A673 (cell line): ENCODE measurements around the gene CCDC59. TPM values are rescaled to one million over a fixed set of nuclear protein-coding genes. Genes with fewer than 3 reads are reported as not detected.
"Not testable (repeated sequence)": the region's sequence is repeated elsewhere in the genome, so short reads cannot be mapped to it uniquely, and the experiment has no call there.

Experiments used
- BruUV-seq: library from RNA; stranded (reverse); fragments of 400-500 nt; replicated peaks from 2 replicates; lab custom pipeline; 2021; lab: Mats Ljungman, UMichigan
- CTCF ChIA-PET: fragments of 300-600 bp; sonication (Branson Sonifier 250); formaldehyde crosslinking; loops from one replicate; lab custom pipeline; 2022; ENCODE audit warnings: antibody characterized with exemption; lab: Charles Lee
- POLR2A ChIA-PET: fragments of 300-600 bp; sonication (Branson Sonifier 250); formaldehyde crosslinking; loops from one replicate; lab custom pipeline; 2022; ENCODE audit warnings: antibody characterized with exemption; ENCODE audit not compliant: low non-redundant PET; lab: Charles Lee
- DNase-seq: peaks from one replicate; pipeline ENCODE4 v3.0.0-alpha.2; 2015; ENCODE audit warnings: low spot score
- H3K27ac ChIP-seq: fragments of 200-600 bp; sonication (generic); 2 replicates; pipeline ENCODE4 v1.5.1; 2016; ENCODE audit warnings: mixed run types, low read depth, mild to moderate bottlenecking, mixed read lengths, antibody characterized with exemption, low read length; ENCODE audit not compliant: poor library complexity, severe bottlenecking
- H3K27me3 ChIP-seq: fragments of 200-600 bp; sonication (generic); replicated peaks from 2 replicates; pipeline ENCODE4 v1.6.1; 2017; ENCODE audit warnings: mixed run types, low read depth, mild to moderate bottlenecking, mixed read lengths, antibody characterized with exemption, low read length; ENCODE audit not compliant: insufficient read depth, poor library complexity
- H3K36me3 ChIP-seq: fragments of 200-600 bp; sonication (generic); 2 replicates; pipeline ENCODE4 v1.6.1; 2016; ENCODE audit warnings: mixed run types, mild to moderate bottlenecking, mixed read lengths, antibody characterized with exemption, low read length; ENCODE audit not compliant: insufficient read depth, poor library complexity, severe bottlenecking
- H3K4me1 ChIP-seq: fragments of 200-600 bp; sonication (generic); 2 replicates; pipeline ENCODE4 v1.6.1; 2017; ENCODE audit warnings: mixed run types, mild to moderate bottlenecking, mixed read lengths, antibody characterized with exemption, low read length; ENCODE audit not compliant: insufficient read depth, poor library complexity, severe bottlenecking
- H3K4me3 ChIP-seq: fragments of 200-600 bp; sonication (generic); 2 replicates; pipeline ENCODE4 v1.5.1; 2016; ENCODE audit warnings: low read depth, mixed run types, mild to moderate bottlenecking, mixed read lengths, low read length; ENCODE audit not compliant: poor library complexity, severe bottlenecking
- H3K9me3 ChIP-seq: fragments of 200-600 bp; sonication (generic); 2 replicates; pipeline ENCODE4 v1.6.1; 2016; ENCODE audit warnings: mixed run types, low read depth, mild to moderate bottlenecking, mixed read lengths, antibody characterized with exemption, low read length; ENCODE audit not compliant: poor library complexity, severe bottlenecking
- EZH2 ChIP-seq: fragments of 200-600 bp; sonication (generic); IDR thresholded peaks from 2 replicates; pipeline ENCODE4 v1.6.1; 2017; ENCODE audit warnings: borderline replicate concordance, low read depth, mild to moderate bottlenecking, mixed read lengths, antibody characterized with exemption, low read length; ENCODE audit not compliant: poor library complexity, severe bottlenecking
- intact Hi-C: fragments of 100-400 bp; cut with micrococcal nuclease; formaldehyde crosslinking; loops from one replicate; pipeline ENCODE4 v1.10.0; 2022; ENCODE audit not compliant: unreplicated experiment
- total RNA-seq: library from RNA; stranded (reverse); gene quantifications from 2 replicates; pipeline ENCODE4 v1.2.3, GENCODE V29; 2021
- TF ChIP-seq, protein P1 (sequence below): fragments of 300-800, 200-600 bp; sonication (generic); conservative IDR thresholded peaks from 2 replicates; pipeline ENCODE4 v1.5.1; 2017; ENCODE audit warnings: low read depth, mild to moderate bottlenecking, antibody characterized with exemption, low read length, moderate library complexity, mixed read lengths

Gene CCDC59
- total RNA-seq, 1 experiment from 2014 or later, result 83.1 TPM

GRCh38 chr12:82363990-82364389 lies 5.8 kb upstream of the CCDC59 start:
- ChIA-PET CTCF (no interaction called here), POLR2A (no interaction called here)
- Histone ChIP-seq H3K27me3 (no peaks in the 10 kb centered on the region), H3K4me1 (no peaks in the 10 kb centered on the region), H3K27ac (no peak overlapping the region), H3K4me3 (no peak overlapping the region), H3K9me3 (no peaks in the 10 kb centered on the region), H3K36me3 (no peaks in the 10 kb centered on the region)
- TF ChIP-seq EZH2, result no peak
- TF ChIP-seq, protein P1, sequence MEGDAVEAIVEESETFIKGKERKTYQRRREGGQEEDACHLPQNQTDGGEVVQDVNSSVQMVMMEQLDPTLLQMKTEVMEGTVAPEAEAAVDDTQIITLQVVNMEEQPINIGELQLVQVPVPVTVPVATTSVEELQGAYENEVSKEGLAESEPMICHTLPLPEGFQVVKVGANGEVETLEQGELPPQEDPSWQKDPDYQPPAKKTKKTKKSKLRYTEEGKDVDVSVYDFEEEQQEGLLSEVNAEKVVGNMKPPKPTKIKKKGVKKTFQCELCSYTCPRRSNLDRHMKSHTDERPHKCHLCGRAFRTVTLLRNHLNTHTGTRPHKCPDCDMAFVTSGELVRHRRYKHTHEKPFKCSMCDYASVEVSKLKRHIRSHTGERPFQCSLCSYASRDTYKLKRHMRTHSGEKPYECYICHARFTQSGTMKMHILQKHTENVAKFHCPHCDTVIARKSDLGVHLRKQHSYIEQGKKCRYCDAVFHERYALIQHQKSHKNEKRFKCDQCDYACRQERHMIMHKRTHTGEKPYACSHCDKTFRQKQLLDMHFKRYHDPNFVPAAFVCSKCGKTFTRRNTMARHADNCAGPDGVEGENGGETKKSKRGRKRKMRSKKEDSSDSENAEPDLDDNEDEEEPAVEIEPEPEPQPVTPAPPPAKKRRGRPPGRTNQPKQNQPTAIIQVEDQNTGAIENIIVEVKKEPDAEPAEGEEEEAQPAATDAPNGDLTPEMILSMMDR, result no peak
- intact Hi-C loops, result no loop called here
- DNase-seq, result no peak
- BruUV-seq, result no TSS peak

GRCh38 chr12:82361461-82361915 lies 3.3 kb upstream of the CCDC59 start:
- Histone ChIP-seq H3K4me3 (no peak overlapping the region), H3K36me3 (peaks cover 3% of the 10 kb centered on the region), H3K27me3 (no peaks in the 10 kb centered on the region), H3K4me1 (peaks cover 8% of the 10 kb centered on the region), H3K27ac (no peak overlapping the region), H3K9me3 (no peaks in the 10 kb centered on the region)
- TF ChIP-seq, protein P1, result no peak
- TF ChIP-seq EZH2, result no peak
- intact Hi-C loops, result no loop called here
- POLR2A ChIA-PET, result no interaction called here
- BruUV-seq, result no TSS peak
- no peak for DNase-seq
- CTCF ChIA-PET, result no interaction called here

- peaks cover 14% of the 10 kb centered on the region for H3K4me1 ChIP-seq
- H3K27ac ChIP-seq, BruUV-seq, H3K4me3 ChIP-seq, H3K27me3 ChIP-seq, H3K9me3 ChIP-seq, intact Hi-C loops, CTCF ChIA-PET, H3K36me3 ChIP-seq, DNase-seq, POLR2A ChIA-PET: not testable (repeated sequence)
Observed at GRCh38 chr12:82360834-82361233, 2.6 kb upstream of the CCDC59 start.

GRCh38 chr12:82359115-82359478 lies 910 bp upstream of the CCDC59 start:
- DNase-seq, result no peak
- BruUV-seq, result no TSS peak
- intact Hi-C loops, result no loop called here
- peaks cover 15% of the 10 kb centered on the region for H3K36me3 ChIP-seq
- peaks cover 23% of the 10 kb centered on the region for H3K4me1 ChIP-seq
- no peaks in the 10 kb centered on the region for H3K9me3 ChIP-seq
- no peak for TF ChIP-seq EZH2
- TF ChIP-seq, protein P1, result no peak
- H3K27me3 ChIP-seq, result no peaks in the 10 kb centered on the region
- peak overlapping the region; percentile 67 for H3K4me3 ChIP-seq
- H3K27ac ChIP-seq, result peak overlapping the region; percentile 97
- POLR2A ChIA-PET, result no interaction called here
- CTCF ChIA-PET, result no interaction called here
